ENCODE measurements around the gene FTH1.
A peak's percentile ranks its signal among the peaks of the same experiment; 100 is the strongest.
"Not testable (repeated sequence)": the region's sequence is repeated elsewhere in the genome, so short reads cannot be mapped to it uniquely, and the experiment has no call there.

Gene FTH1

DNA sequence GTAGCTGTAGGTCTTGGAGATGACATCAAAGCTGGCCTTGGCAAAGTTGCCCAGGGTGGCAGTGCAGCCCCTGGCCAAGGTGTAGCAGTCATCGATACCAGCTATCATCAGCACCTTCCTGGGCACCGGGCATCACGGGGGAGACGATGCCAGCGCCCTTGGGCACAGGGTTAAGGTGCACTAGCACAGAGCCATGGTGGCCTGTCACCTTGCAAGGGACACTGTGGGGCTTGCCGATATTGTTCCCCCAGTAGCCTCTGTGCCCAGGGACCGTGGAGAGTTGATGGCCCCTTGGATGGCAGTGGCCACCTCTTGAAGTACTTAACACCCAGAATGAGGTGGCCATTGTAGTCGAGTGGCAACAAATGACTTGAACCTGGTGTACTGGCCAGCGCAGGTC is 44.4 kb upstream of the FTH1 start:
- Histone ChIP-seq H3K4me3 (replicated peaks; ENCODE audit: low read depth, low read length) (no peak overlapping the region), H3K36me3 (ENCODE audit: control insufficient read depth, insufficient read depth, low read length) (no peaks in the 10 kb centered on the region), H3K27me3 (replicated peaks; ENCODE audit: control insufficient read depth, insufficient read depth, low read length) (no peaks in the 10 kb centered on the region)
- no peak for DNase-seq (ENCODE audit: extremely low read depth, insufficient read length)
- TF ChIP-seq, protein P1, sequence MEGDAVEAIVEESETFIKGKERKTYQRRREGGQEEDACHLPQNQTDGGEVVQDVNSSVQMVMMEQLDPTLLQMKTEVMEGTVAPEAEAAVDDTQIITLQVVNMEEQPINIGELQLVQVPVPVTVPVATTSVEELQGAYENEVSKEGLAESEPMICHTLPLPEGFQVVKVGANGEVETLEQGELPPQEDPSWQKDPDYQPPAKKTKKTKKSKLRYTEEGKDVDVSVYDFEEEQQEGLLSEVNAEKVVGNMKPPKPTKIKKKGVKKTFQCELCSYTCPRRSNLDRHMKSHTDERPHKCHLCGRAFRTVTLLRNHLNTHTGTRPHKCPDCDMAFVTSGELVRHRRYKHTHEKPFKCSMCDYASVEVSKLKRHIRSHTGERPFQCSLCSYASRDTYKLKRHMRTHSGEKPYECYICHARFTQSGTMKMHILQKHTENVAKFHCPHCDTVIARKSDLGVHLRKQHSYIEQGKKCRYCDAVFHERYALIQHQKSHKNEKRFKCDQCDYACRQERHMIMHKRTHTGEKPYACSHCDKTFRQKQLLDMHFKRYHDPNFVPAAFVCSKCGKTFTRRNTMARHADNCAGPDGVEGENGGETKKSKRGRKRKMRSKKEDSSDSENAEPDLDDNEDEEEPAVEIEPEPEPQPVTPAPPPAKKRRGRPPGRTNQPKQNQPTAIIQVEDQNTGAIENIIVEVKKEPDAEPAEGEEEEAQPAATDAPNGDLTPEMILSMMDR (IDR thresholded peaks at IDR 0.05; ENCODE audit: insufficient read depth, low read length, poor library complexity, severe bottlenecking), result no peak

- DNase-seq (ENCODE audit: extremely low read depth, insufficient read length), result no peak
These were observed 43.6 kb upstream of the FTH1 start for GRCh38 chr11:62010935-62011528.

DNA sequence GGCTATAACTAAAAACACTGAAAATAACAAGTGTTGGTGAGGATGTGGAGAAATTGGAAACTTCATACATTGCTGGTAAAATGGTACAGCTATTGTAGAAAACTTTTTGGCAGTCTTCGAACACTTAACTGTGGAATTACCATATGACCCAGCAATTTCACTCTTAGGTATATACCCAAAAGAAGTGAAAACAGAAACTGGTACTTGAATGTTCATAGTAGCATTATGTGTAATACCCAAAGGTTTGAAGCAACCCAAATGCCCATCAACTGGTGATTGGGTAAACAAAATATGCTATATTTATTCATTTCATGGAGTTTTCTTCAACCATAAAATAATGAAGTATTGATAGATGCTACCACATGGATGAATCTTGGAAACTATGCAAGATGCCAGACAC is 40.8 kb upstream of the FTH1 start:
- TF ChIP-seq, protein P1 (IDR thresholded peaks at IDR 0.05; ENCODE audit: insufficient read depth, low read length, poor library complexity, severe bottlenecking), result no peak
- DNase-seq (ENCODE audit: extremely low read depth, insufficient read length), result no peak
- no peak overlapping the region for H3K4me3 ChIP-seq (replicated peaks; ENCODE audit: low read depth, low read length)
- no peaks in the 10 kb centered on the region for H3K36me3 ChIP-seq (ENCODE audit: control insufficient read depth, insufficient read depth, low read length)
- no peaks in the 10 kb centered on the region for H3K27me3 ChIP-seq (replicated peaks; ENCODE audit: control insufficient read depth, insufficient read depth, low read length)

More at GRCh38 chr11:62010935-62011528, 43.6 kb upstream of the FTH1 start:
- TF ChIP-seq, protein P1 (IDR thresholded peaks at IDR 0.05; ENCODE audit: insufficient read depth, low read length, poor library complexity, severe bottlenecking), result no peak
- H3K4me3 ChIP-seq (replicated peaks; ENCODE audit: low read depth, low read length), result no peak overlapping the region
- H3K27me3 ChIP-seq (replicated peaks; ENCODE audit: control insufficient read depth, insufficient read depth, low read length), result no peaks in the 10 kb centered on the region
- H3K36me3 ChIP-seq (ENCODE audit: control insufficient read depth, insufficient read depth, low read length), result no peaks in the 10 kb centered on the region

GRCh38 chr11:62004473-62004872 is 37.0 kb upstream of the FTH1 start:
- peak; percentile 47 for DNase-seq (ENCODE audit: extremely low read depth, insufficient read length)
- TF ChIP-seq, protein P1 (IDR thresholded peaks at IDR 0.05; ENCODE audit: insufficient read depth, low read length, poor library complexity, severe bottlenecking), result no peak
- H3K27me3 ChIP-seq (replicated peaks; ENCODE audit: control insufficient read depth, insufficient read depth, low read length), result no peaks in the 10 kb centered on the region
- H3K36me3 ChIP-seq (ENCODE audit: control insufficient read depth, insufficient read depth, low read length), result no peaks in the 10 kb centered on the region
- H3K4me3 ChIP-seq (replicated peaks; ENCODE audit: low read depth, low read length), result no peak overlapping the region

- H3K36me3 ChIP-seq (ENCODE audit: control insufficient read depth, insufficient read depth, low read length); DNase-seq (ENCODE audit: extremely low read depth, insufficient read length); H3K27me3 ChIP-seq (replicated peaks; ENCODE audit: control insufficient read depth, insufficient read depth, low read length); H3K4me3 ChIP-seq (replicated peaks; ENCODE audit: low read depth, low read length): not testable (repeated sequence)
These were observed 34.8 kb upstream of the FTH1 start for GRCh38 chr11:62002283-62002682.

DNA sequence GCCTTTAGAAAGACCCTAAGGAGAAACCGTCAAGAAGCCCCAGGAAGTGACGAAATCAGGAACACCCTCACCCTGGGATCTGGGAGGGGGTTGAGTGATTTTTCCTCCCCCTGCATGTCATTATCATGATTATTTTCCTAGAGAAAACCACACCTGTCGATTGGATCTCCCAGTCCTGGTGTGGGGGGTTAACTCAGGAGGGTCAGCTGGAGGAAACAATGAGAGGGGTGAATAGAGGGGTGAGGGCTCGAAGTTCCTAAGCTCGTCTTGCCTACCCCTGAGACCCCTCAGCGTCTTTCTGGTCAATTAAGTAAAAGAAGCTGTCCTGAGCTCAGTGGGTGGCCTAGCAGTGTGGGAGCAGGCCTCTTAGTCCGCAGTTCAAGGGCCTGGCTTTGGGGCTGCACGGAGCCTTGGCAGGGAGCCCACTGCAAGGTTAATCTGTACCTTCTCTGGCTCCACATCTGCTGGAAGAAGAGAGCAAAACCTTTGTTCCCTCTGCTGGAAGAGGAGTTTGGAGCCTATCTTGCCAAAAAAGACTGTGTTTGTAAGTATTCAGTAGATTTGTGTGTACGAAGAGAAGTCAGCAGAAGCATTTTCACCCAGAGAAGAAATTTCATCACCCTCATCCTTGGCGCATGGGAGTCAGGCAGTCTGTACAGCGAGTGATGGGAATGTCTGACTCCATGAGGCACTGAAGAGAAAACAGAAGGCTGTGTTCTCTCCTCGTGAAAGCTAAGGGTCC is 34.2 kb upstream of the FTH1 start:
- Histone ChIP-seq H3K4me3 (replicated peaks; ENCODE audit: low read depth, low read length) (no peak overlapping the region), H3K27me3 (replicated peaks; ENCODE audit: control insufficient read depth, insufficient read depth, low read length) (no peaks in the 10 kb centered on the region), H3K36me3 (ENCODE audit: control insufficient read depth, insufficient read depth, low read length) (no peaks in the 10 kb centered on the region)
- TF ChIP-seq, protein P1 (IDR thresholded peaks at IDR 0.05; ENCODE audit: insufficient read depth, low read length, poor library complexity, severe bottlenecking), result no peak
- DNase-seq (ENCODE audit: extremely low read depth, insufficient read length), result no peak

Measured in GM06990 (cell line).